WERI-Rb-1 (cell line): Measurements from ENCODE around the gene NDEL1.

ENCODE experiments used
- DNase-seq: peaks from one replicate; pipeline ENCODE4 v3.0.0-alpha.2; 2020
- H3K27ac ChIP-seq: fragments of 250-450 bp; sonication (Bioruptor Pico); 2 replicates; pipeline ENCODE4 v1.5.1; 2020; ENCODE audit warnings: mild to moderate bottlenecking, moderate library complexity
- H3K27me3 ChIP-seq: fragments of 250-450 bp; sonication (Bioruptor Pico); 2 replicates; pipeline ENCODE4 v1.5.1; 2021; ENCODE audit warnings: mild to moderate bottlenecking, low read depth, moderate library complexity; ENCODE audit not compliant: insufficient read depth, severe bottlenecking
- H3K36me3 ChIP-seq: fragments of 250-450 bp; sonication (Bioruptor Pico); 2 replicates; pipeline ENCODE4 v1.5.1; 2020; ENCODE audit warnings: mild to moderate bottlenecking, moderate library complexity
- H3K4me3 ChIP-seq: 2 replicates; pipeline ENCODE4 v1.5.1; 2011; ENCODE audit warnings: low read depth, mild to moderate bottlenecking, control low read depth, low read length
- H3K9me3 ChIP-seq: fragments of 250-450 bp; sonication (Bioruptor Pico); 2 replicates; pipeline ENCODE4 v1.5.1; 2021; ENCODE audit warnings: mild to moderate bottlenecking, moderate library complexity; ENCODE audit not compliant: severe bottlenecking
- TF ChIP-seq, protein P1 (sequence below): IDR thresholded peaks from 2 replicates; pipeline ENCODE4 v1.5.1; 2011; ENCODE audit warnings: low read depth, mild to moderate bottlenecking, control low read depth, inconsistent platforms, low read length

Gene NDEL1

GRCh38 chr17:8410883-8411238 is 24.8 kb upstream of the NDEL1 start:
- no peaks in the 10 kb centered on the region for H3K27me3 ChIP-seq
- no peaks in the 10 kb centered on the region for H3K9me3 ChIP-seq
- no peaks in the 10 kb centered on the region for H3K36me3 ChIP-seq
- H3K4me3 ChIP-seq: no peak overlapping the region
- H3K27ac ChIP-seq: no peak overlapping the region
- DNase-seq: no peak
- TF ChIP-seq, protein P1, sequence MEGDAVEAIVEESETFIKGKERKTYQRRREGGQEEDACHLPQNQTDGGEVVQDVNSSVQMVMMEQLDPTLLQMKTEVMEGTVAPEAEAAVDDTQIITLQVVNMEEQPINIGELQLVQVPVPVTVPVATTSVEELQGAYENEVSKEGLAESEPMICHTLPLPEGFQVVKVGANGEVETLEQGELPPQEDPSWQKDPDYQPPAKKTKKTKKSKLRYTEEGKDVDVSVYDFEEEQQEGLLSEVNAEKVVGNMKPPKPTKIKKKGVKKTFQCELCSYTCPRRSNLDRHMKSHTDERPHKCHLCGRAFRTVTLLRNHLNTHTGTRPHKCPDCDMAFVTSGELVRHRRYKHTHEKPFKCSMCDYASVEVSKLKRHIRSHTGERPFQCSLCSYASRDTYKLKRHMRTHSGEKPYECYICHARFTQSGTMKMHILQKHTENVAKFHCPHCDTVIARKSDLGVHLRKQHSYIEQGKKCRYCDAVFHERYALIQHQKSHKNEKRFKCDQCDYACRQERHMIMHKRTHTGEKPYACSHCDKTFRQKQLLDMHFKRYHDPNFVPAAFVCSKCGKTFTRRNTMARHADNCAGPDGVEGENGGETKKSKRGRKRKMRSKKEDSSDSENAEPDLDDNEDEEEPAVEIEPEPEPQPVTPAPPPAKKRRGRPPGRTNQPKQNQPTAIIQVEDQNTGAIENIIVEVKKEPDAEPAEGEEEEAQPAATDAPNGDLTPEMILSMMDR: no peak

DNA sequence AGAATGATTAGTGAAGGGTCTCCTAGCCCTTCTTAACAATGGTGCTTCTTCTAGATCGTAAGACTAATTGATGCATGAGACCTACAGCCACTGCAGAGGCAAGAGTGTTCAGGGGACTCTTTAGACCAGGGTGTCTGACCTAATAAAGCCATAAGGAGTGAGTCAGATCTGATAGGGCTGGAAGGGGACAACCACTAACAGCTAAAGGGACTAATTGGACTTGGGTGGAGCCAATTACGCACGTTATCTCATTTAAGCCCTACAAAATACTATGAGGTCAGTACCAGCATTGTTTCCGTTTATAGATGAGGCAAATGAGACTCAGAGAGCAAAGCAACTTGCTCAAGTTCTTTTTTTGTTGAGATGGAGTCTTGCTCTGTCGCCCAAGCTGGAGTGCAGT is 23.6 kb upstream of the NDEL1 start:
- Histone ChIP-seq H3K4me3 (no peak overlapping the region), H3K9me3 (no peaks in the 10 kb centered on the region), H3K27me3 (no peaks in the 10 kb centered on the region), H3K36me3 (no peaks in the 10 kb centered on the region), H3K27ac (no peak overlapping the region)
- TF ChIP-seq, protein P1: no peak
- DNase-seq: no peak

GRCh38 chr17:8413328-8413727 is 22.4 kb upstream of the NDEL1 start:
- TF ChIP-seq, protein P1: no peak
- Histone ChIP-seq H3K9me3 (no peaks in the 10 kb centered on the region), H3K4me3 (no peak overlapping the region), H3K27ac (no peak overlapping the region), H3K36me3 (no peaks in the 10 kb centered on the region), H3K27me3 (no peaks in the 10 kb centered on the region)
- DNase-seq: no peak

- H3K27me3 ChIP-seq: no peaks in the 10 kb centered on the region
- H3K36me3 ChIP-seq: no peaks in the 10 kb centered on the region
- H3K4me3 ChIP-seq: no peak overlapping the region
- no peak for DNase-seq
- H3K9me3 ChIP-seq: no peaks in the 10 kb centered on the region
- H3K27ac ChIP-seq: no peak overlapping the region
- TF ChIP-seq, protein P1: no peak
These were observed 21.7 kb upstream of the NDEL1 start for GRCh38 chr17:8413938-8414337.

DNA sequence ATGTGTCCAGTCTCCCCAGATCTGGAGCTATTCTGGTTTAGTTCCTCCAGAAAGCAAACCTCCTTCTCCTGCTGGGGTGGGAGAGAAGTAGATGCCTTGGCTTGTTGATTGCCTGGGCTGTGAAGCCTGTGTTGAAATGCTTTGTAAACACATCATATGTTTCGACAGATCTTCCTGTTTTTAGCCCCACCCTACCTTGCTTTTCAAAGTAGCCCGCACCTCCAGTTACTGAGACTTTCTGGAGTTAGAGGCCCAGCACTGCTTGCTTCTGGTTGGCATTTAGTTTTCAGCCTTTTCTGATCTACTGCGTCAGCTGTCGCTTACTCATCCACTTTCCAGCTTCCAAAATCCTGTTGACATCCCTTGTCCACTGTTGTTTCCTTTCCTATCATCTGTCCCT is 17.9 kb upstream of the NDEL1 start:
- TF ChIP-seq, protein P1: no peak
- no peak for DNase-seq
- Histone ChIP-seq H3K9me3 (no peaks in the 10 kb centered on the region), H3K4me3 (no peak overlapping the region), H3K27me3 (no peaks in the 10 kb centered on the region), H3K27ac (no peak overlapping the region), H3K36me3 (no peaks in the 10 kb centered on the region)

GRCh38 chr17:8418471-8418870 is 17.2 kb upstream of the NDEL1 start:
- no peak for DNase-seq
- no peak overlapping the region for H3K27ac ChIP-seq
- no peaks in the 10 kb centered on the region for H3K36me3 ChIP-seq
- H3K27me3 ChIP-seq: no peaks in the 10 kb centered on the region
- TF ChIP-seq, protein P1: no peak
- H3K9me3 ChIP-seq: no peaks in the 10 kb centered on the region
- H3K4me3 ChIP-seq: no peak overlapping the region
